ENCODE measurements around the gene NUP93.

The NUP93 gene

DNA sequence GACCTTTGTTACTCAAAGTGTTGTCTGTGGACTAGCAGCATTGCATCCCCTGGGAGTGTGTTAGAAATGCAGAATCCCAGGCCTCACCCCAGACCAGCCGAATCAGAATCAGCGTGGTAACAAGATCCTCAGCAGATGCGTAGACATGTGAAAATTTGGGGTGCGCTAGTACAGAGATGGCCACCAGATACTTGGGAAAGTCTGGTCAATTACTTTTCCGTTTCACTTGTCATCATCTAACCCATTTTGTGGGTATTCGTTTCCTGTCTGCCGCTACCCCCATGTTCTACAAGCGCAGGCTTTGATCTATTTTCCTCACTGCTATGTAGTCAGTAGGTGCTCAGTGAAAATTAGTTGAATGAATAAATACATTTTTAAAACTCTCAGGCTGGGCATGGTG is 168.9 kb downstream of the NUP93 start:
- Histone ChIP-seq H3K9ac (ENCODE audit: low read length) (no peak overlapping the region), H3F3A (ENCODE audit: insufficient read depth) (no peaks in the 10 kb centered on the region), H2AFZ (ENCODE audit: low read depth, low read length, severe bottlenecking) (no peak overlapping the region), H3K27ac (ENCODE audit: low read depth, low read length) (no peak overlapping the region), H3K27me3 (ENCODE audit: low read length) (no peaks in the 10 kb centered on the region), H3K9me3 (ENCODE audit: insufficient read depth, low read length) (no peaks in the 10 kb centered on the region), H3K36me3 (ENCODE audit: low read length) (no peaks in the 10 kb centered on the region), H4K20me1 (ENCODE audit: low read depth, low read length) (no peaks in the 10 kb centered on the region), H3K4me3 (ENCODE audit: insufficient read depth, low read length, poor library complexity, severe bottlenecking) (no peak overlapping the region), H3K9me2 (replicated peaks; ENCODE audit: insufficient read depth, low read length) (no peaks in the 10 kb centered on the region), H3K4me2 (ENCODE audit: low read depth, low read length, poor library complexity, severe bottlenecking) (no peak overlapping the region), H3K79me2 (ENCODE audit: insufficient read depth, low read length) (no peaks in the 10 kb centered on the region)
- TF ChIP-seq EZH2phosphoT487 (conservative IDR thresholded peaks at IDR 0.05; ENCODE audit: low read length): no peak
- TF ChIP-seq CTCF (IDR thresholded peaks at IDR 0.05; ENCODE audit: insufficient read depth, low read length, poor library complexity, severe bottlenecking): no peak

Data from SU-DHL-6 (cell line).